Measurements from ENCODE around the gene DIPK1B. TPM values are rescaled to one million over a fixed set of nuclear protein-coding genes. Genes with fewer than 3 reads are reported as not detected.

The DIPK1B gene
- under 1 TPM; 0.15 to 0.18 TPM for total RNA-seq

- ChIA-PET POLR2A (no interaction called here), CTCF (no interaction called here)
Observed at GRCh38 chr9:136711751-136712689, at the start of gene DIPK1B. TSS of gene DIPK1B (plus strand) at chr9:136712572. CDS start at chr9:136712666, 94 bp downstream.

GRCh38 chr9:136662656-136663581 lies 49.5 kb upstream of the DIPK1B start, which contains the start of gene EGFL7:
TSS of gene EGFL7 (plus strand) at chr9:136662916. CDS start at chr9:136668283, 5,367 bp downstream.
- H3K4me3 Mint-ChIP-seq = no peak within 1 kb of the TSS
- H3K36me3 Mint-ChIP-seq (ENCODE audit: low read depth) = no peaks in the 10 kb centered on the region
- H3K27me3 Mint-ChIP-seq = peaks cover 24% of the 10 kb centered on the region
- peaks cover 6% of the 10 kb centered on the region for H3K4me1 Mint-ChIP-seq
- ChIA-PET CTCF (no interaction called here), POLR2A (no interaction called here)
- H3K9me3 Mint-ChIP-seq = no peaks in the 10 kb centered on the region
- no peak for DNase-seq
- H3K27ac Mint-ChIP-seq = no peak within 1 kb of the TSS

More at GRCh38 chr9:136711751-136712689, at the start of gene DIPK1B:
- Mint-ChIP-seq H3K9me3 (no peaks in the 10 kb centered on the region), H3K4me3 (no peak within 1 kb of the TSS), H3K4me1 (peaks cover 2% of the 10 kb centered on the region), H3K36me3 (ENCODE audit: low read depth) (no peaks in the 10 kb centered on the region), H3K27ac (no peak within 1 kb of the TSS), H3K27me3 (peaks cover 31% of the 10 kb centered on the region)
- no peak for DNase-seq

GRCh38 chr9:136664000-136664915 lies 48.1 kb upstream of the DIPK1B start:
- Mint-ChIP-seq H3K4me1 (peaks cover 2% of the 10 kb centered on the region), H3K9me3 (no peaks in the 10 kb centered on the region), H3K27me3 (peaks cover 16% of the 10 kb centered on the region), H3K36me3 (ENCODE audit: low read depth) (no peaks in the 10 kb centered on the region), H3K4me3 (peak overlapping the region; percentile 7), H3K27ac (no peak overlapping the region)
- POLR2A ChIA-PET = no interaction called here
- no peak for DNase-seq
- CTCF ChIA-PET = interaction anchor here (0.6 to 1.2 kb wide), 2 partner anchors 23 to 887 kb away, joined by 3 read pairs; partner anchors contain the start of genes AGPAT2 and MRPL41

GRCh38 chr9:136665111-136665703 lies 47.2 kb upstream of the DIPK1B start:
- no peak overlapping the region for H3K27ac Mint-ChIP-seq
- peaks cover 11% of the 10 kb centered on the region for H3K27me3 Mint-ChIP-seq
- ChIA-PET POLR2A (interaction anchor here (0.6 kb wide), 1 partner anchor 63 kb away, joined by 3 read pairs; no protein-coding TSS in a partner anchor), CTCF (interaction anchor here (1.2 kb wide), 1 partner anchor 22 kb away, joined by 3 read pairs; the partner anchor contains the start of gene AGPAT2)
- H3K4me1 Mint-ChIP-seq = peaks cover 2% of the 10 kb centered on the region
- peak overlapping the region; percentile 43 for H3K4me3 Mint-ChIP-seq
- H3K9me3 Mint-ChIP-seq = no peaks in the 10 kb centered on the region
- DNase-seq = no peak
- H3K36me3 Mint-ChIP-seq (ENCODE audit: low read depth) = no peaks in the 10 kb centered on the region

GRCh38 chr9:136665704-136666371 lies 46.5 kb upstream of the DIPK1B start:
- H3K27ac Mint-ChIP-seq = no peak overlapping the region
- POLR2A ChIA-PET = no interaction called here
- no peak overlapping the region for H3K4me3 Mint-ChIP-seq
- peaks cover 2% of the 10 kb centered on the region for H3K4me1 Mint-ChIP-seq
- DNase-seq = no peak
- CTCF ChIA-PET = no interaction called here
- H3K36me3 Mint-ChIP-seq (ENCODE audit: low read depth) = no peaks in the 10 kb centered on the region
- H3K27me3 Mint-ChIP-seq = peaks cover 11% of the 10 kb centered on the region
- H3K9me3 Mint-ChIP-seq = no peaks in the 10 kb centered on the region

GRCh38 chr9:136666372-136667213 lies 45.8 kb upstream of the DIPK1B start:
- ChIA-PET POLR2A (no interaction called here), CTCF (no interaction called here)
- no peak overlapping the region for H3K27ac Mint-ChIP-seq
- H3K36me3 Mint-ChIP-seq (ENCODE audit: low read depth) = no peaks in the 10 kb centered on the region
- H3K27me3 Mint-ChIP-seq = peaks cover 11% of the 10 kb centered on the region
- peaks cover 2% of the 10 kb centered on the region for H3K4me1 Mint-ChIP-seq
- H3K9me3 Mint-ChIP-seq = no peaks in the 10 kb centered on the region
- no peak for DNase-seq
- H3K4me3 Mint-ChIP-seq = peak overlapping the region; percentile 46

- Mint-ChIP-seq H3K4me1 (peaks cover 2% of the 10 kb centered on the region), H3K9me3 (no peaks in the 10 kb centered on the region), H3K27ac (no peak overlapping the region), H3K27me3 (peaks cover 11% of the 10 kb centered on the region), H3K4me3 (no peak overlapping the region), H3K36me3 (ENCODE audit: low read depth) (no peaks in the 10 kb centered on the region)
- ChIA-PET POLR2A (no interaction called here), CTCF (interaction anchor here (0.8 kb wide), 1 partner anchor 36 kb away, joined by 3 read pairs; no protein-coding TSS in a partner anchor)
- DNase-seq = no peak
Observed at GRCh38 chr9:136667214-136667939, 45.0 kb upstream of the DIPK1B start.

GRCh38 chr9:136667940-136668760 lies 44.2 kb upstream of the DIPK1B start:
- no peak for DNase-seq
- no peaks in the 10 kb centered on the region for H3K36me3 Mint-ChIP-seq (ENCODE audit: low read depth)
- no peaks in the 10 kb centered on the region for H3K9me3 Mint-ChIP-seq
- ChIA-PET CTCF (interaction anchor here (0.8 kb wide), 1 partner anchor 37 kb away, joined by 3 read pairs; no protein-coding TSS in a partner anchor), POLR2A (interaction anchor here (0.6 kb wide), 1 partner anchor 501 kb away, joined by 3 read pairs; the partner anchor contains the start of gene LRRC26)
- H3K27ac Mint-ChIP-seq = no peak overlapping the region
- no peak overlapping the region for H3K4me3 Mint-ChIP-seq
- peaks cover 11% of the 10 kb centered on the region for H3K27me3 Mint-ChIP-seq
- H3K4me1 Mint-ChIP-seq = peaks cover 2% of the 10 kb centered on the region

GRCh38 chr9:136668983-136669790 lies 43.2 kb upstream of the DIPK1B start:
- Mint-ChIP-seq H3K9me3 (no peaks in the 10 kb centered on the region), H3K27ac (no peak overlapping the region)
- CTCF ChIA-PET = no interaction called here

More at GRCh38 chr9:136668983-136669790, 43.2 kb upstream of the DIPK1B start:
- H3K36me3 Mint-ChIP-seq (ENCODE audit: low read depth) = no peaks in the 10 kb centered on the region
- H3K27me3 Mint-ChIP-seq = peaks cover 11% of the 10 kb centered on the region
- peaks cover 2% of the 10 kb centered on the region for H3K4me1 Mint-ChIP-seq
- no peak for DNase-seq
- no peak overlapping the region for H3K4me3 Mint-ChIP-seq
- POLR2A ChIA-PET = interaction anchor here (0.6 kb wide), 1 partner anchor 500 kb away, joined by 3 read pairs; the partner anchor contains the start of gene LRRC26
